Measurements from ENCODE around the gene WASF1.

DNA sequence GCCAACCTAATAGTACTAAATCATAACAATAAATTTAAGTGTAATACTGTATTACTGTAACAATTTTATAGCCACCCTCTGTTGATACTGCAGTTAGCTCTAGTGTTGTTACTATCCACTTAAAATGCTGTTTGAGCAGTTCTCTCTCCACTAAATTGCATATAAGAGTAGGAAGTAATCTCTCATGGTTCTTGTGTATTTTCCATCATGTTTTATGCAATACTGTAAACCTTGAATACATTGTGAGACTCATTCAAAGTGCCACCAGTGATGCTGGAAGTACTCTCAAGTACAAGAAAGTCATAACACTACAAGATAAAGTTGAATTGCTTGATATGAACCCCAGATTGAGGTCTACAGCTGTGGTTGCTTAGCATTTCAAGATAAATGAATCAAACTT, 65.5 kb downstream of the WASF1 start:
- TF ChIP-seq CTCF (IDR thresholded peaks at IDR 0.05) = no peak
- no peak for TF ChIP-seq POLR2A (IDR thresholded peaks at IDR 0.05)
